ENCODE results near the gene BMERB1. TPM values are rescaled to one million over a fixed set of nuclear protein-coding genes. Genes with fewer than 3 reads are reported as not detected.
A peak's percentile ranks its signal among the peaks of the same experiment; 100 is the strongest.

BMERB1 gene
- total RNA-seq, 1 experiment from 2014 or later = 17.4 TPM

GRCh38 chr16:15610369-15610871 lies 176.0 kb downstream of the BMERB1 start:
- no peak for DNase-seq (ENCODE audit: low spot score)

DNA sequence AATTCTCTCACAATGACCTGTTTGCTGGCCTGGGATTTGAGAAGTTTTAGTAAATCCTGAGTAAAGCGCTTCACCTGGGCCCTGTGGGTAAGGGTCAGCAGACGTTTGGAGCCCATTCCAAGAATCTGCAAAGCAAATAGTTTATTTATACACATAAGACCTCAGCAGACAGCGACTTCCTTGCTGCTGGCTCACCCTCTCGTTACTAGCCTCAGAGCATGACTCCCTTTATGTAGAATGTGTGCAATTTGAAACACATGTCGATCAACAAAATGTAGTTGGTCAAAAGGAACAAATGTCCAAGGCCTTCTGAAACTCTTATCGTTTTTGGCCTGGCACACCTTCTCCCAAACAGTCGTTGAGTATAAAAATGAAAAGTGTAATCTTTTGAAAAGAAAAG lies 177.2 kb downstream of the BMERB1 start:
- no peak for DNase-seq (ENCODE audit: low spot score)

GRCh38 chr16:15613676-15614075 lies 179.3 kb downstream of the BMERB1 start:
- DNase-seq (ENCODE audit: low spot score) = peak; percentile 8

GRCh38 chr16:15616012-15616411 lies 181.6 kb downstream of the BMERB1 start:
- DNase-seq (ENCODE audit: low spot score) = no peak

DNA sequence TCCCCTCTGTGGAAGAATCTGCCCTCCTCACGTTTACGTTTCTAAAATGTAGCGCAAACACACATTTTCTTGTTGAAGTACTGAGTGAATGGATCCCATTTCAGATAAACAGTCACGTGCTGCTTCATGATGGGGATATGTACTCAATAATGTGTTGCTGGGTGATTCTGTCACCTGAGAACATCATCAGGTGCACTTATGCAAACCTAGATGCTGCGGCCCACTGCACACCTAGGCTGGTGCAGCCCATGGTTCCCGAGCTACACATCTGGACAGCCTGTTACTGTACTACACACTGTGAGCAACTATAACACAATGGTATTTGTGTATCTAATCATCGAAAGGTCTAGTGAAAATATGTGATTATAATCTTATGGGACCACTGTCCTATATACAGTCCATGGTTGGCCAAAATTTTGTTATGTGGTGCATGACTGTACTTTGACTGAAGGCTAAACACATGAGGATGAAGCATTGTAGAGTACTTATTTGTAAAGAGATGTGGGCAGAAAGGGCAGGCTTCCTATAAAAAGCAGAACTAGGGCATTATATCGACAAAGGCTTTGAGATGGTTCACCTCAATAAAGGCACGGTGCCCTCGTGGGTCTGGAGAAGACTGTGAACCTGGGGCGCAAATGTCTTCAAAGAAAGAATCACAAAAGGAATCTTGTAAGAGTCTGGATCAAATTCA lies 182.2 kb downstream of the BMERB1 start:
- no peak for DNase-seq (ENCODE audit: low spot score)

- no peak for DNase-seq (ENCODE audit: low spot score)
Observed at GRCh38 chr16:15617901-15618300, 183.5 kb downstream of the BMERB1 start.

GRCh38 chr16:15618392-15618791 lies 184.0 kb downstream of the BMERB1 start:
- DNase-seq (ENCODE audit: low spot score) = peak; percentile 81

GRCh38 chr16:15620611-15621195 lies 186.3 kb downstream of the BMERB1 start:
- no peak for DNase-seq (ENCODE audit: low spot score)

DNA sequence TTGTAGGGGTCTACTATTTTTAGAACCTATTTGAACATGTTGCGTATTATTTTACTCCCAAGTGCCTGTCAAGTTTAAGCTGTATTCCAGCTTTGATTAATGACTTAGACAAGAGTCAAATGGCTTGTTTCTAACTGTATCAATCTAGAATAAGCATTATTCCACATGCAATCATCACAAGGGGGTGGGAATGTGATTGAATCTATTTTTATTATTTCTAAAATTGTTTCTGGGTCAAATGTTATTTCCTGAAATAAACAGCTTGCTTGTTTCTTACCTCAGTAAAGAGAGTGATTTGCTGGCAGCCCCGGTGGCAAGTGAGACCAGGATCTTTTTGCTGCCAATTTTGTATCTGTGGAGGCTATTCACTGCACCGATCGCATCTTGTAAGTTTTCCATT lies 187.1 kb downstream of the BMERB1 start:
- no peak for DNase-seq (ENCODE audit: low spot score)

DNA sequence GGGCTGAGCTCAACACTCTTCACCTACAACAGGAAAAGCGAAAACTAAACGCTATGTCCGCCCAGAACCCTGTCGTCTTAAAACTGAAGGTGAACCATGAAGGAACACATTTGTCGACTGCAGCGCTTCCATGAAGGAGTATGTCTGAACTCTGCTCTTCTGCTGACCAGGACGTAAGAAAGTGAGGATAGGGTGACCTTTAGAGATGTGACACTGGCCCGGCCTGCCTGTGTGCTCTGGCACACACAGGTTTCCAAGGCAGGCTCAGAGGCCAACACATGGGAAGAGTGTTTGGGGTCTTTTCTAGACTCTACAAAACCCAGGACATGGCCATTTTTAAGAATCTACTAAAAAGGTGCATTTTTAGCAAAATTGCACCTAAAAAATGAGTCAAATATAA lies 187.5 kb downstream of the BMERB1 start:
- no peak for DNase-seq (ENCODE audit: low spot score)

DNA sequence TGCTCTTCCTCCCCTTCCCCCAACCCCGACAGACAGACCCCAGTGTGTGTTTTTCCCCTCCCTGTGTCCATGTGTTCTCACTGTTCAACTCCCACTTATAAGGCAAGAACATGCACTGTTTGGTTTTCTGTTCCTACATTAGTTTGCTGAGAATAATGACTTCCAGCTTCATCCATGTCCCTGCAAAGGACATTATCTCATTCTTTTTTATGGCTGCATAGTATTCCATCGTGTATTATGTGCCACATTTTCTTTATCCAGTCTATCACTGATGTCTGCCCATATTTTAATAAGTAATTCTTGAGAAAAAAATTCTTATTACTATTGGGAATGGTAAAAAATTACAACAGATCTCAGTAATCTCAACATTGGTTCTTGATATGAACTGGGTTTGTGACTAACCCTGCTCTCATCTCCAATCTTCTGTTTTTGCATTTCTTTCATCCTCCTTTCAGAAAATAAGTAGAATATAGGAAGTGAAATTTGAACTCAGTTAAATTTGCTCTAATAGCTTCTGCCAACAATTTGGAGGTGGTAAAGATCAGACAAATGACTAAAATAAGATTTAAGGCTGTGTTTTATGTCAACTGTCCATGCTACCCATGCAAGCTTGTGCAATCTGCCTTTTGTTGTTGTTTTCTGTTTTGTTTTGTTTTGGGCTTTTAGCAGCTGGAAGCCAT lies 197.5 kb downstream of the BMERB1 start:
- DNase-seq (ENCODE audit: low spot score) = no peak

DNA sequence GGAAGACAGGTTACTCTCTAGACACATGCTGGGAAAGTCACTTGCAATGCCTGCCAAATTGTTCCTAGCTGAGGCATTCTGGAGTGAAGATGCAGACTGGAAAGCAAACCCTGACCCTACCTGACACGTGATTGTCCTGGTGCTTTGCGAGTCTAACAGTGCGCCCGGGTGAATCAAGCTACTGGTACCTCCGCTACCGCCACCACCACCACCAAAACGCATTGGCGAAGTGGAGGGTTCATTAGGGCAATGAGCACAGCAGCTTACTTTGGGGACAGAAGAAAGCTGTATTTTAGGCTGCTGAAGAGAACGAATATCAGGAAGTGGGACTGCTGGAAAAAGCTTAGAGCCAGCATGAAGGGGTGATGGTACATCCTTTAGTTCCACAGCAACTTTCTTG lies 201.5 kb downstream of the BMERB1 start:
- no peak for DNase-seq (ENCODE audit: low spot score)

DNA sequence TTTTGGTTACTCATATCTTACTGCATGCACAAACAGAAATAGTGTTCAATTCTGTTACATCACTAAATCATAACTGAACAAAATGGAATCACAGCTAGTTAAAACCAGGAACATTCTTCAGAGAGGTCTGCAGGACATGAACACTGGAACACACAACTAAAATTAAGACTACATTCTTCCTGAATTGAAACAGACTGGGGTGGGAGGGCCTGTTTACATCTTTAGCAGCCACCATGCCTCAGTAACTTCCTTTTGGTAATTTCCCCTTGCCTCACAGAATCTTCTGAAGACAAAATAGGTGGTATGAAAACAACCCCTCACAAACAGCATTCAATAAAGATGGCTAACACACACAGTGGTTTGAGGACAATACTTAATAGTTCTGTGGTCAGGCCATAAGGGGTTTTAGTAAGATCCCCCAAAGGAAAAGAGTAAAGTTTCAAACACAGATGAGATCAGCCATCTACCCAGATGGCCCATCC lies 202.0 kb downstream of the BMERB1 start:
- no peak for DNase-seq (ENCODE audit: low spot score)

Other genes starting within 250 kb of the BMERB1 start
- gene NPIPA5, start 56.3 kb upstream of the BMERB1 start, total RNA-seq (2014; rRNA removed; shearing (Covaris generic)) = not detected in 2 replicates
- 0.02 TPM in 1 of 2 replicates, not detected in the other for gene MPV17L, start 38.8 kb upstream of the BMERB1 start, total RNA-seq (2014; rRNA removed; shearing (Covaris generic))
- gene MARF1, start 208.6 kb downstream of the BMERB1 start, total RNA-seq (2014; rRNA removed; shearing (Covaris generic)) = 6.4 and 8.9 TPM in 2 replicates
- gene NDE1, start 215.7 kb downstream of the BMERB1 start, total RNA-seq (2014; rRNA removed; shearing (Covaris generic)) = 47.5 and 55.9 TPM in 2 replicates